ENCODE results near the gene ZNF469.

The ZNF469 gene

DNA sequence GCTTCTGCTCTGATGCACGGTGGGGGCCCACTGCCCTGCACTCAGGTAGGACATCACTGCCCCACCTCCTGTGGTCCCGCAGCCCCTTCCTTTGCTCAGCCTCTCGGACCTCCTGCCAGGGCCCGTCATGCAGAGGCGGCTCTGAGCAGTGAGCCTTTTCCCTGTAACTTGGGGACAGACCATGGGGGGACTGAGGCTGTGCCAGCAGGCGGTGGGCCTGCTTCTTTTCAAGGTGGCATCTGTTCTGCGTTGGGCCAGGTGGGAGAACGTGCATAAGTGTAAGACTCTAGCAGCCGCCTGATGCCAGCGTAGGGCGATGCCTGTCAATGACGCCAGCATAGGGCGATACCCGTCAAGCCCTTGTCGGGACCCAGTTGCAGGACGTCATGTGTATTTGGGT, 40.3 kb upstream of the ZNF469 start:
- H3K36me3 ChIP-seq (ENCODE audit: insufficient read depth, low read depth, low read length), result no peaks in the 10 kb centered on the region
- no peak overlapping the region for H3K9ac ChIP-seq (ENCODE audit: low read depth, low read length)
- no peak overlapping the region for H3K4me3 ChIP-seq (ENCODE audit: low read length)
- no peaks in the 10 kb centered on the region for H3K27me3 ChIP-seq (ENCODE audit: insufficient read depth, low read length)
- H3K27ac ChIP-seq (ENCODE audit: low read length), result no peak overlapping the region
- H3K4me1 ChIP-seq (ENCODE audit: insufficient read depth, low read length), result no peaks in the 10 kb centered on the region
- no peaks in the 10 kb centered on the region for H3K9me3 ChIP-seq (ENCODE audit: insufficient read depth, low read depth, low read length)

DNA sequence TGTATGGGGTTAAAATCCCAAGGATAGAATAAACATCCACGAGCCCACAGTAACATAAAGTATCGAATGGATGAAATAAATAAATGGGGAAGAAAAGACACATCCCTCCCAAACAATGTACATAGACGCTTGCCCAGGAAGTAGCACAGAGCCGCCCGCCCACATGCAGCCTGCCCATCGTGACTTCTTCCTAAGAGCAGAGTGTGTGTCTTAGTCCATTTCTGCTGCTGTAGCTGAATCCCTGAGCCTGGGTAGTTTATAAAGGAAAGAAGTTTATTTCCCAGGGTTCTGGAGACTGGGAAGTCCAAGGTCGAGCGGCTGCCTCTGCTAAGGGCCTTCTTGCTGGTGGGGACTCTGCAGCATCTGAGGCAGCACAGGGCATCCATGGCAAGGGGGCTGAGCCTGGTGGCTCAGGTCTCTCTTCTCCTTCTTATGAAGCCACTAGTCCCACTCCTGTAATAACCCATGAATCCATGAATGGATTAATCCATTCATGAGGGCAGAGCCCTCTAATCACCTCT, 39.4 kb upstream of the ZNF469 start:
- Histone ChIP-seq H3K27me3 (ENCODE audit: insufficient read depth, low read length) (no peaks in the 10 kb centered on the region), H3K4me1 (ENCODE audit: insufficient read depth, low read length) (no peaks in the 10 kb centered on the region), H3K9me3 (ENCODE audit: insufficient read depth, low read depth, low read length) (no peaks in the 10 kb centered on the region), H3K9ac (ENCODE audit: low read depth, low read length) (no peak overlapping the region), H3K36me3 (ENCODE audit: insufficient read depth, low read depth, low read length) (no peaks in the 10 kb centered on the region), H3K4me3 (ENCODE audit: low read length) (no peak overlapping the region), H3K27ac (ENCODE audit: low read length) (no peak overlapping the region)

DNA sequence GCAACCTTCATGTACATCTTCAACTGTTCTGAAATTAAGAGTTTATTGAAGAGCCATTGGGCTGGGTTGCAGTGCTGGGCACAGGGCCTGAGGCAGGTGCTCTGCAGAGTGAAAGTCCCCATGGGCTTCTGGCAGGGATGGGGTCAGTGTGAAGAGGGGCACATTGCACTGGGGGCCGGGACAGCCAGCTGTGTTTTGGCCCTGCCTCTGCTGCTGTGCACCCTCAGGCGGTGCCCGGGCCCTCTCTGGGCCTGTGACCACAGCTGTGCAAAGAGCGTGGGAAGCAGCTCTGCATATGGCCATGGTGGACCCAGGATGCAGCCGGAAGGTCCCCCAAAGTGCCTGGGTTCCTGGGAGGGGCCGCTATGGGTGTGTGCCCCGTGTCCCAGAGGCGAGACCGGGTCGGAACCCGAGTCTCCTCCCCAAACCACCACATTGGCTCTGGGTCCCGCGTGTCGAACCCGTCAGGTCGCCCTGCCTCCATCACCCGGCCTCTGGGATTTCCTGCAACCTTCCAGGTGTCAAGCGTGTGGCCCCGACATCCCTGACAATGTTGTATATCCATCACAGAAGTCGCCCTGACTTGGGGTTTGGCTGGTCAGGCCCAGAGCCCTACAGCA, 38.2 kb upstream of the ZNF469 start:
- H3K27me3 ChIP-seq (ENCODE audit: insufficient read depth, low read length), result no peaks in the 10 kb centered on the region
- H3K9me3 ChIP-seq (ENCODE audit: insufficient read depth, low read depth, low read length), result no peaks in the 10 kb centered on the region
- no peak overlapping the region for H3K27ac ChIP-seq (ENCODE audit: low read length)
- no peak overlapping the region for H3K4me3 ChIP-seq (ENCODE audit: low read length)
- H3K36me3 ChIP-seq (ENCODE audit: insufficient read depth, low read depth, low read length), result no peaks in the 10 kb centered on the region
- no peaks in the 10 kb centered on the region for H3K4me1 ChIP-seq (ENCODE audit: insufficient read depth, low read length)
- no peak overlapping the region for H3K9ac ChIP-seq (ENCODE audit: low read depth, low read length)

DNA sequence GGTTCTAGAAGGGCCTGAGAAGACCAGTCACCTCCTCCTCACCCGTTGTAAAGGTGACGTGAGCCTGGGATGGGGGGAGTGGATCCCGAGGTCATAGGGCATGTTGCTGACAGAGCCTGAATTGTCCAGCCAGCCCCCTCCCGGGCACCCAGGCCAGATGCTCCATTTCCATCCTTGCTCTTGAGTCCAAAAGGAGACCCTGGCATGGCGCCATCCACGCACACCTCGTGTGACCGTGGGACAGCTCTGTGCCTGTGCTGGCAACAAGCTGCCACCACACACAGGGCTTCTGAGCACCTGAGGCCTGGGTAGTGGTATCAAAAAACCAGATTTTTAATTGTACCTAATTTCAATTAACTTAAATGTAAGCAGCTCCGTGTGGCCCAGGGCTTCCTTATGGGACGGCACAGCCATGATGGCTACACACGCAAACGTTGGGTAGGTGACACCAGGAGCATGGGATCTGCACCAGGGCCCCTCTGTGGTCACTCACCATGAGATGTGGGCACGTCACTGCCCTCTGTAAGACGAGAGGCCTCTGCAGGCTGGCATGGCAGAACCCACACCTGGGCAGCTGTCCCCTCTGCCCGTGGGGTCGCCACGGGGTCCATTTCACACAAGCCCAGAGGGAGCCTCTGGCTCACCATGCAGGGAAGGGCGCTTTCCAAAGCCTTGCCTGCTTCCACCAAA, 37.6 kb upstream of the ZNF469 start:
- Histone ChIP-seq H3K27me3 (ENCODE audit: insufficient read depth, low read length) (no peaks in the 10 kb centered on the region), H3K9me3 (ENCODE audit: insufficient read depth, low read depth, low read length) (no peaks in the 10 kb centered on the region), H3K36me3 (ENCODE audit: insufficient read depth, low read depth, low read length) (no peaks in the 10 kb centered on the region), H3K4me1 (ENCODE audit: insufficient read depth, low read length) (no peaks in the 10 kb centered on the region), H3K9ac (ENCODE audit: low read depth, low read length) (no peak overlapping the region), H3K27ac (ENCODE audit: low read length) (no peak overlapping the region), H3K4me3 (ENCODE audit: low read length) (no peak overlapping the region)

DNA sequence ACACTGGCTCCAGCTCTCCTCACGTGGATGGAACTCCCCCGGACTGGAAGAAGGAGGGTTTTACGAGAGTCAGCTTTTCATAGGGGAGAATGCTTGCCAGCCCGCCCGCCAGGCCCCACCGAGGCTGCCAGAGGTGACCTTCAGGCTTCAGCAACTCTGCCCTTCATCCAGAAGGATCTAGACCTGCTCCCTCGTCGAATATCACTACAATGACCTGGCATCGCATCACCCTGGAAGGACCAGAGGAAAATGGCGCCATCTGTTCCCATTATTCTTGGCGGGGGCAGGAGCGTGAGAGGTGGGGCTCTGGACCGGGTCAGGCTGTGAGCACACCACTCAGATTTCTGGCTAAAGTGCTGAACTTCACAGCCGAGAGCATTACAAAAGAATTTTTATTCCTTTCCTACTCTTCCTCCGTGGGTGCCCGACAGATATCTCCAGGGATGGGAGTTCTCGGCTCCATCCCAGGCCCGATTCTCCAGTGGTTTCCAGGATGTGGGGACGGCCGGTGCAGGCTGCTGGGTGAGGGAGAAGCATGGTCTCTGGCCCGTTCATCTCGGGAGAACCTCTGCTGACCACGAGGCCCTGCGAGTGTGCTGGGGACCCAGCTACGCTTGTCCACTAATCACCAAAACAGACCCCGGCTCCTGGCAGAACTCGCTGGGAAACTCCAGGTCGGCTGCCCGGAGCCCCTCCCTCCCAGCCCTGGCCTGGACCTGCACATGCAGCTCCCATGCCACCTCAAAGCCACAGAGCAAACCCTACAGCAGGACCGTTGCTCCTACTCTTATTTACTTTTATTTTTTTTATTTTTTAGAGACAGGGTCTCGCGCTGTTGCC, 36.8 kb upstream of the ZNF469 start:
- Histone ChIP-seq H3K4me1 (ENCODE audit: insufficient read depth, low read length) (no peaks in the 10 kb centered on the region), H3K9me3 (ENCODE audit: insufficient read depth, low read depth, low read length) (no peaks in the 10 kb centered on the region), H3K27me3 (ENCODE audit: insufficient read depth, low read length) (no peaks in the 10 kb centered on the region)

DNA sequence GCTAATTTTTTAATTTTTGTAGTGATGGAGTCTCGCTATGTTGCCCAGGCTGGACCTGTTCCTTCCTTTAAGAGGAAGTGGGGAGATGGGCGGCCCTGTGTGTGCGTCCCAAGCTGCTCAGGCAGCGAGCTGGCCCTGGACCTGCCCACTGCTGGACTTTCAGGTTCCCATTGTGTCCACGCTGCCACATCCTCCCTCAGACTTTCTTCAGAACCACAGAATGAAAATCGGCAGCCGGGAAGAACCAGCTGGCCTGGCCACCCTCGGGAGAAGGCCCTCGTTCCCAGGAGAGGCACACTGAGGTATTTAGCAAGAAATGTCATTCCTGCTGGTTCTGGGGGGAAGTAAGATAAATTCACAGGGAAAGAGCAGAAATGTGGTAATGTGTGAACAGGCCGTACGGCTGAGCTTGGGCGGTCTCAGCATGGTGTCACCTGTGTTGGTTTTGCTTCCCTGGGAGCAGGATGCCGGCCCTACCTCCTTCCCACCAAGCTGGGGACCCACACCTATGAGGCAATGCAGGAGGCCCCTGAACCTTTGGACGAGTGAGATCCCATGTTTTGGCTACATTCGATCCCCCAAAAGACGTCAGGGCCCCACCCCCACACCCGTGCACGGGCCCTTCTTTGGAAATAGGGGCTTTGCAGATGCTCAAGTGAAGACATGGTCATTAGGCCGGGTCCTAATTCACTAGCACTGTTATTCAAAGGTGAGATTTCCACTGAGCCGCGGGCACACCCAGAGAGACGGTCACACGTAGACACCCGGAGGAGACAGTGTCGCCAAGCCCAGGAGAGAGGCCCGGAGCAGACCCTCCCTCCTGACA, 35.9 kb upstream of the ZNF469 start:
- Histone ChIP-seq H3K27ac (ENCODE audit: low read length) (no peak overlapping the region), H3K36me3 (ENCODE audit: insufficient read depth, low read depth, low read length) (no peaks in the 10 kb centered on the region), H3K27me3 (ENCODE audit: insufficient read depth, low read length) (no peaks in the 10 kb centered on the region), H3K4me1 (ENCODE audit: insufficient read depth, low read length) (no peaks in the 10 kb centered on the region), H3K4me3 (ENCODE audit: low read length) (no peak overlapping the region), H3K9ac (ENCODE audit: low read depth, low read length) (no peak overlapping the region), H3K9me3 (ENCODE audit: insufficient read depth, low read depth, low read length) (no peaks in the 10 kb centered on the region)

More for the DNA sequence above, 36.8 kb upstream of the ZNF469 start:
- no peak overlapping the region for H3K9ac ChIP-seq (ENCODE audit: low read depth, low read length)
- H3K4me3 ChIP-seq (ENCODE audit: low read length), result no peak overlapping the region
- no peaks in the 10 kb centered on the region for H3K36me3 ChIP-seq (ENCODE audit: insufficient read depth, low read depth, low read length)
- H3K27ac ChIP-seq (ENCODE audit: low read length), result no peak overlapping the region

DNA sequence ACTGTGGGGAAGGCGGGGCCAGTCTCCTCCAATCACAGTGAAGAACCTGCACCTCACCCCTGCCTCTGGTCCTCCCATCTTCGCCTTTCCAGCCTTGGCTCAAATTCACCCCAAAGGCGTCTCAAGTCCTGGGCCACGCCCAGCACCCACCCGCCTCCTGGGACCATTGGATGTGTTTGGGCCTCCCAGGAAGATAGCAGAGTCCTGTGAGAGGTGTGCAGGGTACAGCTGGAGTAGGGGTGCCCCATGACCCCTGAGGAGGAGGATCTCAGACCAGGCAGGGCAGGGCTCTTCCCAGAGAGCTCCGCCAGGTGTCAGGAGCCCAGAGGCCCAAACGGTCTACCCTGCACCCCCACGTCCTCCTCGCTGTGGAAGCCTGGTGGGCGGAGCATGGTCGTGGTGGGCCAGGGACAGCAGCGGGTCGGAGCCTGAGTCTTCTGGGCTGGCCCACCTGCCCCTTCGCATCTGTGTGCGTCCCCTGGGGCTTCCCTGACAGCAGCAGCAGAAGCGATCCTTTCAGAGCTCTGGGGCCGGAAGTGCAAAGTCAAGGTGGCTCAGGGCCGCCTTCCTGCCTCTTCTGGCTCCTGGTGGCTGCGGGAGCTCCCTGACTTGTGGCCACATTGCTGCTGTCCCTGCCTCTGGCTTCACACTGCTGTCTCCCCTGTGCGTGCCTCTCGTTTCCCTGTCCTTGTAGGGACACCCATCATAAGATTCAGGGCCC, 34.9 kb upstream of the ZNF469 start:
- Histone ChIP-seq H3K4me3 (ENCODE audit: low read length) (no peak overlapping the region), H3K27ac (ENCODE audit: low read length) (no peak overlapping the region), H3K9me3 (ENCODE audit: insufficient read depth, low read depth, low read length) (no peaks in the 10 kb centered on the region), H3K36me3 (ENCODE audit: insufficient read depth, low read depth, low read length) (no peaks in the 10 kb centered on the region), H3K4me1 (ENCODE audit: insufficient read depth, low read length) (no peaks in the 10 kb centered on the region), H3K27me3 (ENCODE audit: insufficient read depth, low read length) (no peaks in the 10 kb centered on the region), H3K9ac (ENCODE audit: low read depth, low read length) (no peak overlapping the region)

DNA sequence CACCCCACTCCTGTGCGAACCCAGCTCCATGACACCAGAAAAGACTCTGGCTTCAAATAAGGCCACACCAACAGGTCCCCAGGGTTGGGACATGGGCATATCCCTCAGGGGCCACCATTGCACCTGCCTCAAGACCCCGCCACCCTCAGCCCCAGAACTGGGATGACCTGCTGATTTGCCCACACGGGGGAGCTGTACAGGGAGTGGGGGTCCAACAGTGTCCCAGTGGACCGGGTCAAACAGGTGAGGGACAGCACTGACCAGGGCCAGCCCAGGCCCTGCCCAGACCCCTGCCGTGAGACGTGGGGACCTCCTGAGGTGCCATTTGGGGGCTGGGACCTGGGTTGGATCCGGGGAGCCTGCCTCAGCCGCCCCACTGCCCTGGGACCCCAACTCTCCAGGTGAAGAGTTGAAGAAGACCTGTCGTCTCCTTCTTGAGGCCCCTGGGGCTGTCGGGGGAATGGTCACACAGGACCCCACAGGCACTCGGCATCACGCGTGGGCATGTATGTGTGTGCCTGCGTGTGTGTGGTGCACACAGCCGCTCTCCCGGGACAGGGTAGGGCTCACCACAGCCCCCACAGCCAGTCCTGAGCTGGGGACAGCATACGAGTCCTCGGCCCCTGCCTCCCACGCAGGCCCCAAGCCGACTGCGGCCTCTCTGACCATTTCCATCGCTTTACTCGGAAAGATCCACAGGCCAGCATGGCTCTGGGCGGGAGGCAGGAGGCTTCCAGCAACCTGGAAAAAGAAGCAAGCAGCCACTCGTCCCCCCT, 34.2 kb upstream of the ZNF469 start:
- no peak overlapping the region for H3K9ac ChIP-seq (ENCODE audit: low read depth, low read length)
- H3K4me3 ChIP-seq (ENCODE audit: low read length), result no peak overlapping the region
- H3K36me3 ChIP-seq (ENCODE audit: insufficient read depth, low read depth, low read length), result no peaks in the 10 kb centered on the region
- no peaks in the 10 kb centered on the region for H3K27me3 ChIP-seq (ENCODE audit: insufficient read depth, low read length)
- no peak overlapping the region for H3K27ac ChIP-seq (ENCODE audit: low read length)
- no peaks in the 10 kb centered on the region for H3K4me1 ChIP-seq (ENCODE audit: insufficient read depth, low read length)
- no peaks in the 10 kb centered on the region for H3K9me3 ChIP-seq (ENCODE audit: insufficient read depth, low read depth, low read length)

DNA sequence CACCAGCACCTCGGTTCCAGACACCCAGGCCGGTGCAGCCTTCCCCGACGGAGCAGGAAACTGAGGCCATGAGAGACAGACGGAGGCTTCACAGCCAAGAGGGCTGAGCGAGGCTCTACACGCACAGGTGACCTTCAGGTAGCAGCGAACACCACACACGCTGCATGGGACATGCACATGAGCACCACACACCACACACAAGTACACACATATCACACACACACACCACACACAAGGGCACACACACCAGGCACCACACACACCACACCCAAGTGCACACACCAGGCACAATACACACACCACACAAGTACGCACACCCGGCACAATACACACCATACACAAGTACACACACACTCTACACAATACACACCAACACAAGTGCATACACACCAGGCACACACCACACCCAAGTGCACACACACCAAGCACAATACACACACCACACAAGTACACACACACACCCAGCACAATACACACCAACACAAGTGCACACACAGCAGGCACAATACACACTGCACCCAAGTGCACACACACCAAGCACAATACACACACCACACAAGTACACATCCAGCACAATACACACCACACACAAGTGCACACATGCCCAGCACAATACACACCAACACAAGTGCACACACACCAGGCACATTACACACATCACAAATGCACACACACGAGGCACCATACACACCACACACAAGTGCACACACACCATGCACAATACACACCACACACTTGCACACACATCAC, 33.4 kb upstream of the ZNF469 start:
- Histone ChIP-seq H3K9me3 (ENCODE audit: insufficient read depth, low read depth, low read length) (no peaks in the 10 kb centered on the region), H3K9ac (ENCODE audit: low read depth, low read length) (no peak overlapping the region), H3K27me3 (ENCODE audit: insufficient read depth, low read length) (no peaks in the 10 kb centered on the region), H3K27ac (ENCODE audit: low read length) (no peak overlapping the region), H3K36me3 (ENCODE audit: insufficient read depth, low read depth, low read length) (no peaks in the 10 kb centered on the region), H3K4me1 (ENCODE audit: insufficient read depth, low read length) (no peaks in the 10 kb centered on the region), H3K4me3 (ENCODE audit: low read length) (no peak overlapping the region)
